ENCODE results near the gene GABRG3.
"Not testable (repeated sequence)": the region's sequence is repeated elsewhere in the genome, so short reads cannot be mapped to it uniquely, and the experiment has no call there.

GABRG3 gene

DNA sequence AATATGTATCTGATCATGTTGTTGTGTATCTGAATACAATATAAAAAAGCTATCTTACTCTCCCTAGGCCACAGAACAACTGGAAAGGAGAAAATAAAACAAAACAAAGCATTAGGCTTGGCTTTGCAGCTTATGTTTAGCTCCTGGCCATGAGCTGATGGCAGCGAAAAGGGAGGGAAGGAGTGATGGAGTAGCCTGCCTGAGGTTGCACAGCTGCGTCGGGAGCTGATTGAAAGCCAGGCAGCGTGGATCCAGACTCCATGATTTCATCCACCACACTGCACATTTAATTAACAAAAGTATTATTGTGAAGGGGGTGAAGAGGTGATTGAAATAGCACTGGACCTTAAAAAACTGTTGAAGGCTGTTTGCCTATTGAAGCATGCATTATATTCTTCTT is 212.2 kb downstream of the GABRG3 start:
- DNase-seq (ENCODE audit: low spot score) = no peak

DNA sequence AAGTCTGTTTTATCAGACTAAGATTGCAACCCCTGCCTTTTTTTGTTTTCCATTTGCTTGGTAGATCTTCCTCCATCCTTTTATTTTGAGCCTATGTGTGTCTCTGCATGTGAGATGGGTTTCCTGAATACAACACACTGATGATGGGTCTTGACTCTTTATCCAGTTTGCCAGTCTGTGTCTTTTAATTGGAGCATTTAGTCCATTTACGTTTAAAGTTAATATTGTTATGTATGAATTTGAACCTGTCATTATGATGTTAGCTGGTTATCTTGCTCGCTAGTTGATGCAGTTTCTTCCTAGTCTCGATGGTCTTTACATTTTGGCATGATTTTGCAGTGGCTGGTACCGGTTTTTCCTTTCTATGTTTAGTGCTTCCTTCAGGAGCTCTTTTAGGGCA is 220.5 kb downstream of the GABRG3 start:
- not testable (repeated sequence) for DNase-seq (ENCODE audit: low spot score)

DNA sequence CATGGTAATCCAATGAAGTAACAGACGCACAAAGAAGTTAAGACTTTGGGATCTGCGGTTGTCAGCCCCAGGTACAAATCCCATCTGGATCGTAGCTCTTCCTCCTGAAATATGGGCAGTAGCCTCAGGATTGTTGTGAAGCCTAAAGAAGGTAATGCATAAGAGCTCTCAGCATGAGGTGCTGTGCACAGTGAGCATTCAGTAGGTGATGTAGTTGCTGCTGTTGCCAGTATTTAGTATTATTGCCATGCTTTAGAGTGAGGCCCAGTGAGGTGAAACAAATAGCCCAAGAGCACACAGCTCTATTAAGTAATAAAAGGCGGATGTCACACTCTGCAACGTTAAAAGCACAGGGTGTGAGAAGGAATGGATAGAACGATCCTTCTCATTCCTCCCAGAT is 225.7 kb downstream of the GABRG3 start:
- DNase-seq (ENCODE audit: low spot score) = no peak

DNA sequence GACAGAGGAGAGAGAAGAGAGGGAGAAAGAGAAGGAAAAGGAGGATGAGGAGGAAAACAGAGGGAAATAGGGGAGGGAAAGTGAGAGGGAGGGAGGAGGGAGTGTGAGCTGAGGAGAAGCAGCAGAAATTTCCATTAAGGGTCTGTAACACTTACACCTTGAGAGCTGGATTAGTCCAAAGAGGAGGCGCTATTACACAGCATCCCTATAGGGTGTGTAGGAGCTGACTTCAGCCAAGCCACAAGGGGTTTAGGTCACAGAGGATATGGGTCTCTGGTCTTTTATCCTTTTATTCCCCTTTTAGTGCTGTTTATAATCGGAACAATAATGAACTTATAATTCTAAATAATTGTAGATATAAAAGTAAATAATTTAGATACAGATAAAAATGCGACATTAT is 230.4 kb downstream of the GABRG3 start:
- DNase-seq (ENCODE audit: low spot score) = no peak

DNA sequence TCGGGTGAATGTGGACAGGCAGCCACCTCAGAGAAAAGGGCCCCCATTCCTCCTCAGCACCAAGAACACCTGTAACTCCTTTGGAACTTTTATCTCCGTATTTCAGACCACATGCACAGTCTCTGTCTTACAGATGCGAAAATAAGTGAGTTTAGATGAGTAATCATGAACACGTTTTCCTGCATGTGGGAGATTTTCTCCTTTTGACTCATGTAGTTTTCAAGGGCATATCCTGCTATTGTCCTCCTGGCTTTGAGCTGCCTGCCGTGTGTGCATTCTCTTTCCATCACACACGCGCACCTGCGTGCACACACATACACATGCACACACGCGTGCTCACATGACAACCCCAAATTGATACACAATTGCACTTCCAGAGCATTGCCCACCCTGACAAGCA is 239.2 kb downstream of the GABRG3 start:
- no peak for DNase-seq (ENCODE audit: low spot score)

DNA sequence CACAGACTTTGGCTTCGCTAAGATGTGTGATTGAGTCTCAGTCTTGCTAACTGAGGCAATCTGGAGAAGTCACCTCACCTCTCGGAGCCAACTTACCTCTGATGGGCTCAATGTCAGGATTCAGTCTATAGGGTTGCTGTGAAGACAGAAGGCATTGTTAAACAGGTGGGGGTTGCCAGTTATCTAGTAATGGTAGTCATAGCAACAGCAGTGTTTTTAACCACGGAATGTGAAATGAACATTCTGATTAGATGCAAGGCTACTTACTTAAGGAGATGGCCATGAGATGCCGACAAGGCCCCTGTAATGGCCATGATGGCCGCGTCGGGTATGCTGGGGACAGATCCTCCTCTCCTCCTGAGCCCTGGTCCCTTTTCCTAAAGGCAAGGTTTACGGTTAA is 243.1 kb downstream of the GABRG3 start:
- DNase-seq (ENCODE audit: low spot score) = no peak

DNA sequence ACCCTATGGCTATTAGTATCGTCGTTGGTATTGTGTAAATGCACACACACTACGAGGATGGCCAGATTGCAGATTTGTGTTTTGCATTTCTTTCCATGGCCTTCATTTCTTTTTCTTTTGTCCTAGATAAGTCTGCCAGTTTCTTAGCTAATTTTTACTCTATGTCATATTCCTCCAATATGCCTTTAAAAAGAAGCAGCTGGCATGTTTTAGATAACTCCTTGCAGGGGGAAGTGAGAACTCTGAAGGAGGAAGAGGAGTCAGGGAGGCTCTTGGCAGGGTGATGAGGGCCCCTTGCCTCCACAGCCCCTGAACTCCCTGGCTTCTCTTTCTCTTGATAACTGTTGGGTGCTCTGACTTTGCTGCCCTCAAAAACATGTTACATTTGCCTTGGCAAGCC is 244.0 kb downstream of the GABRG3 start:
- DNase-seq (ENCODE audit: low spot score) = no peak

DNA sequence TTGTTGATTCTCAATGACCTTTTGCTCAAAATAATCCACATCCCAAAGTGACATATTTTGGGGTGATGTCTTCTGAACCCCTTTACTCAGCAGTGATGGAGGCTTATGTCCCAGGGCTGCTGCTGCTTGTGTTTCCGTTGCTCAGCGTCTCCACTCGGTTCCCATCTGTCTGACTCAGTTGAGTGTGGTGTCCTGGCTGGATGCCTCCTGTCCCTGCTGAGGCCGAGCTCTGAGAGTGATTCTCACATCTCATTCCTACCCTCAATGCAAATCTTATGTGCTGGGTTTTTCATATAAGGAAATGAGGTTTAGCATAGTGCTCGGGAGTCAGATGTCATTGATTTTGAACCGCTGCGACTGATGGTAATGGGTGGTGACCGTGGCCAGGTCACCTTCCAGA is 247.4 kb downstream of the GABRG3 start:
- DNase-seq (ENCODE audit: low spot score) = no peak

DNA sequence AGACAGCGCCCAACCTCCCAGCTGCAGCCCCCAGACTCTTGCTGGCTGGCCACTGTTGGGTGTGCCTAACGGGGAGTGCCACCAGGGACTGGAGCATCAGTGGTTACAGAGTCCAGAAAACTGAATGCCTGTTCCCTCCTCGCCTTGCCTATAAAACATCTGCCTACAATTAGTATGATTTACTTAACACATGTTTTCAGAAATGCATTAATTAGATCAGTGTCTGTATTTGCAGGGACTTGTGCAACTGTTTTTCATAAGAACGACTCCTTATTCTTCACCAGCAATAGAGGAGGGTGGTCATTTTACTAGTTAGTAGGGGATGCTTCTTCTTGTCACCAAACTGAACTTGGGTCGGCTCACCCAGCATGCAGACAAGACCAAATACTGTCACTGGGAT is 248.7 kb downstream of the GABRG3 start:
- no peak for DNase-seq (ENCODE audit: low spot score)

DNA sequence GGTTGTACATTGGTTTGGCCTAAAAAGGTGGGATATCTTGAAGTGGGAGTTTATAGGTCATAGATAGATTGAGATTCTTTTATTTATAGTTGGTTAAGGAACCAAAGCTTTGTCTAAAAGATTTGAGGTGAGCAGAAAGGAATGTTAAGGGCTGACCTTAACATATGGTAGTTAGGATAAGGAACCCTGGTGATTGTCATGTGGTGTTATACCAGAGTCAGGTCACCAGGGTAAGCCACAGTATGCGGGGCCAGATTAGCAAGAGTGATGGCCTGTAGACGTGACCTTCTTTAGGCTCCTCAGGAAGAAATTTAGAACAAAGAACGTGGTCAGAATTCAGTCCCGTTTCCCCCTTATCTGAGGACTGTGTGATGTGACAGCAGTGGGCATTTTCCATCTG is 249.2 kb downstream of the GABRG3 start:
- DNase-seq (ENCODE audit: low spot score) = no peak

DNA sequence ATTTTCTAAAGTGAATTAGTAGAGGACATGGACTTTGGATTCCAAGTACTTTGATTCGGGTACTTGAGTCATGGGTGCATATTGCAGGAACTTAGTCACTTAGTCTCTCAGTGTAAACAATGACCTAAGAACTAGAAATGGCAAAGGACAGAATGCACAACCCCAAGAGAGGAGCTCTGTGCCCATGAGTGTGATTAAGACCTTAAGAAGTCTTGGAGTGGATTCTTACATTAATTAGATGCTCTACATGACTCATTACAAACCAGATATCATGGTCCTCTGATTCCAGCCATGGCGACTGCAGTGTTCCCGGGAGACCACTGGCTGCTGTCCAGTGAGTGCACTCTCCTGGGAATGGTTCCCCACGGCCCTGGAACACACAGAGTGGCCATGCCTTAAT is 251.5 kb downstream of the GABRG3 start:
- no peak for DNase-seq (ENCODE audit: low spot score)

DNA sequence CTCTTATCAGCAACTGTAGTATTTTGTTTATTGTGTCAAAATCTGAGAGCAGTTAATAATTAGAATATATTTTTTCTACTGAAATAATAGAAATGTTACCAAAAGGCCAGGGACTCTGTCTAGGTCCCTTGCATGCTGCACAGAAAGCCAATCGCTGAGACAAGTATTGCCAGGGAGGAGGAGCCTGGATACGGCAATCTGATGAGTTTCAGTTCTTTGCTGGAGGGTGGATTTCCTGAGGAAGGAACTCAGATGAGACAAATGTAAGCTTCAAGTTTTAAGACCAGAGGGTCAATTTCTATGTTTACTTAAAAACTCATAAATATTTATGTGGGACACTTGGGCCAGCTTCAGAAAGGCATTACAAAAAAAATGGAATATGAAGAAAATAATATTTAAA is 252.2 kb downstream of the GABRG3 start:
- DNase-seq (ENCODE audit: low spot score) = no peak

DNA sequence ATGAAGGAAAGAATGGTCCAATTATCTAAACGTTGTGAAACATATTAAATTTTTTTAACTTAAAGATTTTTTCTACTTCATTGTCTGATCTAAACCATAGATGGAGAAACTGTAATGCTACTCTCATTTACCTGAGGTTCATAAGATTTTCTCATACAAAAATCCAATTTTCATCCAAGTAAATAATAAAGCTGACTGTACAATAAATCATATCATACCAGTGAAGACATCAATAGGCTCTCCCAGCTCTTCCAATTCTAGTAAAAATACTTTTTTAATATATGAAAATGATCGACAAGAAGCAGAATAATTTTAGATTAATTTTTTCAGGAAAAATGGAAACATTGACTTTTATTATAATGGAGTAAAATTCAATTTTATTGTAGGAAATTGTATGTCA is 260.8 kb downstream of the GABRG3 start:
- no peak for DNase-seq (ENCODE audit: low spot score)

DNA sequence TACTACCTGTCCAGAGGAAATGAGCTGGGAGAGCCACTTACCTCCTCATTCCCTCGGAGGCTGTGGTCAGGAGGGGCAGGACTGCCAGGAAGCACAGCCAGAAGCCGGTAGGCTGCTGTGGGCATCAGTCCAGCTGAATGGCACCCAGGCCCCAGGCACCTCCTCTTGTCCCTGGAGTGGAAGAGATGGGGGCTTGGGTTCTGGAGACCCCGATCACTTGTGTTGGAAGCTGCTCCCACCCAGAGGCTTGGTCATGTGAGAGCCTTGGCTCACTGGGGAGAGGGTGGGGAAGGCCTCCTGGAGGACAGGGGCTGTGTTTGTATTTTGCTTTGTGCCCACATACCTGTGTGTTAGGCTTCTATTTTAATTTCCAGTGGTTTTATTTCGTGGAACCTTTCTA is 261.9 kb downstream of the GABRG3 start:
- no peak for DNase-seq (ENCODE audit: low spot score)

DNA sequence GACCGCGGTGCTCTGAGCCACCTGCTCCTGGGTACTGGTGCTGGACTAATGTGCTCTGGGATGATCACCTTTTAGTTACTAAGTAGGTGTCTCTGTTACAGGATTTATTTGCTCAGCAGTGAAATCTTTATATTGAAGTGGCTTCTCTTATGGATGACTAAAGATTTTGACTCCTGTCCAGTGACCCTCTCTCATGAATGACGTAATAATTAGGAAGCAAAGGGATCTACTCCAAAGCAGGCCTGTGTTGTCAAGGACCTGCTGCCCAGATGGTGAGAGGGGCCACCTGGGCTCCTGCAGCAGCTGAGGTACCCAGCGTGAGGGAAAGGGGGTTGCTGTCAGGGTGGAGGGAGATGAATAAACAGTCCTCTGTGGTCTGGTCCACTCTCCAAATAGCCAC is 263.6 kb downstream of the GABRG3 start:
- no peak for DNase-seq (ENCODE audit: low spot score)

DNA sequence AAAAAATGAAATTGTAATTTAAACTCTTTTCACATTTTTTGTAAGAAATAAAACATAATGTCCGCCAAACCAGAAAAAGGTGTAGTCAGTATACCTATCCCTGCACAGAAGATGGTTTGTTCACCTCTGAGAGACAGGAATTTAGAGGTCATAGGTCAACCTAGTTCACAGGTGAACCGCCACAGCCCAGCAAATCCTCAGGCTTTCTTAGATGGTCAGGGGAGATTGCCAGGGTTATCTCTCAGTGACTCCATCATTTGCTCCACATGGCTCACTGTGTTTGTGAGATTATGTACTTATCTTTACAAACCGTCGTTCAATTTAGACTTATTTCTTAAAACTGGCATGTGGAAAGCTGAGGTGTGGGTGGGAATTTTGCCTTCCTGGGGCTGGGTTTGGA is 264.2 kb downstream of the GABRG3 start:
- no peak for DNase-seq (ENCODE audit: low spot score)

DNA sequence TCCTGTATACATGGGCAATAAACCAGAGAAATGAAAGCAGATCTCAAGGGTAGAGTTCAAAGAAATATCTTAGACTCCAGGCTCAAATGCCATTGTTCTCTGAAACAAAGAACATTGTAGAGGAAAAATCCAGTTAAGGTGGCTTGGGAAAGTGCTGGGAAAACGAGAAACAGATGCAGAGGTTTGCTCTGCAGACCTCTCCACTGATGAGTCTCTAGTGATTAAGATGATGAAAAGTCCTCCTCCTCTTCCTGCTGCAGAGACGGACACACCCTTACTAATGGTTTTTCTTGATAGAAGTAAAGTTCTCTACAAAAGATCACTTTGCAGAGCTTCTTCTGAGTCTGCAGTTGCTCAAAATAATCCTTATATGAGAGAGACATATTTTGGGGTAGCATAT is 264.7 kb downstream of the GABRG3 start:
- DNase-seq (ENCODE audit: low spot score) = no peak

DNA sequence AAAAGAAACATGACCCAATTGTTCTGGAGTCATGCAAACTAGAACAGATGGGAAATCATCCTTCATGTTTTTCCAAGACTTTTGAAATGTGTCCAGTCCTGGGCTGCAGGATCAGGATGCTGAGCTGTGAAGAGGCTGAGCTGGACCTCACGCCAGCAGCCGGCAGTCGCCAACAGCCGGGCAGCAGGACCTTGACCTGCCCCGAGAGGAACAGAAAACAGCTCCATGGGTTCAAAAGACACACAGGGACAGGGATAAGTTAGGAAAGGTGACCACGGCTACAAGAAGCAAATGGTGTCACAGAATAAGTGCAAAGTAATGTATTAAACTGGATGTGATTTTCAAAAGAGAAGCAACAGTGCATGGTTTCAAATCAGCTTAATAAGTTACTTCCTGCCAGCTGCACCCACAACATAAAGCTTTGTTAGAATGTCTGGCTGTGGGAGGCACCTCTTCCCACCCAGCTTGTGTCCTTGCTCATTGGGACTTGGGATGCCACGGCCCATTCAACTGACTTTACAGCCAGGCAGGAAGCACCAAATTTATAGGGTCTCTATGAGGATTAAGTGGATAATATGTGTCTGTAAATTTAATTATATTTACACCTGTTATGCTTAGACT is 266.4 kb downstream of the GABRG3 start:
- no peak for DNase-seq (ENCODE audit: low spot score)

DNA sequence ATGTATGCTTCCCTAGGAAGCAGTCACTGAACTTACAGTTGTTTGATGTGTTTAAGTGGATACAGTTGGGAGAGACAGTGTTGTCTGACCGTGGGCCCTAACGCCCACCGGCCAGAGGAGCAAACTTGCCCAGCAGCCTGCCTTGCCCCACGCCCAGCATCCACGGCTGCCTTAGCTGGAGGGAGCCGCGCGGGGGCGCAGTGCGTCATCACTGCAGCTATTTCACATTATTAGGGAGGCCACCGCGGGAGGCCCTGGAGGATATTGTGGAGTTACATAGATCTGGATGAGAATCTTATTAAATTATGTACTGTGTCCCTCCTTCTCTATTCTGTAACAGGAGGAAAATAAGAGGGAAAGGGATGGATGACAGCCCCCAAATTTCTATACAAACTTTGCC is 267.2 kb downstream of the GABRG3 start:
- no peak for DNase-seq (ENCODE audit: low spot score)

DNA sequence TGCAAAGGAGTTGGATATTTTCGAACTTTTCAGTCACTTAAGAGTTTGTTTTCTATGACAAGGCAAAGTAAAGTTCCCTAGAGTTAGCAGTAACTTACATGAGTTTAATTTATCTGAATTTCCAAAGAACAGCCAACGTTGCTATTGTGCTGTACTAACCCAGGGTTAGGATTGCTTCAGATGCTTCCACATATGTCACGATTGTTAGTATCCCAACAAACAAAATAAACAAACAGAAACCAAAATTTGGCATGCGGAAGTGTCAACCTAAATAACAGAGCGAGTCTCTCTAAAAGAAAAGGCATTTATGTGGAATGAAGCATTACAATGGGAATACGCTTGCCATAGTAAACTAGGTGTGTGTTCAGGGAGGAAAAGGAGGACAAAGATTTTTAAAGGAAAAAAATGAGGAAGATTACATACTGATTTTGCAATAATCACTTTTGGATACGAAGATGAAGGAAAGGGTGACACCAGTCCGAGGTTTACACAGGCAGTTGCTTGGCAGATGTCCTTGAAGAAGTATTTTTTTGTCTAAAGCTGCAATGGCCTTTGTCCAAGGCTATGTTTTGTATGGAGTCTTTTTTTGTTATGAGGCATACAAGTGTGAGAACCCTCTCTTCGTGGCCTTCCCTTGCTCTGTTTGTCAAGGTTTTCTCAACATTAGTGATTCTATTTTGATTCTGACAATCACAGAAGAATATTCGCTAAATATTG is 267.9 kb downstream of the GABRG3 start:
- no peak for DNase-seq (ENCODE audit: low spot score)

DNA sequence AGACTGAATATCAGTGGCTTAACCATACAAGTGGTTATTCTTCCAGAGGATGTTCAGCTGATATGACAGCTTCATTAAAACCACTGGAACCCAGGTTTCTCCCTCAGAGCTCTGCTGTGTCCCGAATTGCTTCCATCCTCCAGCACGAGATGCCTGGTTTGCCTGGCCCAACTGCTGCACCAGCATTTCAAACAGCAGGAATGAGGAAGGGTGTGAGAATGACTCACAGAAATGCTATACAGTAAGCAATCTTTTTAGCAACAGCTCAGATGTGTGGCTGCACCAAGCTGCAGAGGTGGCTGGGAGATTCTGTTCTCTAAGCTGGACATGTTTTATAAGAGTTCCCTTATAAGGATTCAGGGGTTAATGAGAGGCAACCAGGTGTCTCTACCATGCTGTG is 271.0 kb downstream of the GABRG3 start:
- no peak for DNase-seq (ENCODE audit: low spot score)

DNA sequence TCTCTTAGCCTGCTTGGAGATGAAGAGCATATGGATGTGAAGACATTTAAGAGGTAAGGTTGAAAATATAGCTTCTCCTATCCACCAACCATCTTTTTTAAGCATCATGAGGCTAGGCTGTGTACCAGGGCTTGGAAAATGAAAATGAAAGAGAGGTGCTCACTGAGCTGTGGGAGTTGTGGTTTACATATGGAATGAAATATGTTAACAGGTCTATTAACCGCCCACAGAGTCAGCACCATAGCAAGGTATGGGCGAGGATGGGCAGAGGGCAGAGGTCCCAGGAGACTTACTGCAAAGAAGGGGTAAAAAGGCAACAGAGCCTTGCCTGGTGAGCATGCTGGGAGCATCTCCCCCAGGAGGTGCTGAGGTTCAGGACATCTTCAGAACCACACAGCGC is 273.1 kb downstream of the GABRG3 start:
- DNase-seq (ENCODE audit: low spot score) = no peak

DNA sequence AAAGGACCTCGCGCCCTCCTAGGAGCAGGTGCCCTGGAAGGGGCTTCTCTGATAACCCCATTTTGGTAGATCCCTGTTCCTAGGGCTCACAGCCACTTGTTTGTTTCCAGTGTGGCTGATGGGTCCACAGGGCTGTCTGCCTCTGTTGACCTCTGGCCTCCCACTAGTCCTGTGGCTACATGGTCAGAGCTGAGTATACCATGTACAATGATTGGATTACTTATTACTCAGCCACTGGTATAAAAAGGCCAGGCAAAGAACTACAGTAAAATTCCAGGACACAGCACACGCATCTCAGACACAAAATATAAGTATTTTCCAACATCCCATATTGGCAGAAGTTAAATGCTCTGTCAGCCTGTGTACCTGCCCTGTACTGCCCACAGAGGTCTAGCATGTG is 277.3 kb downstream of the GABRG3 start:
- no peak for DNase-seq (ENCODE audit: low spot score)

DNA sequence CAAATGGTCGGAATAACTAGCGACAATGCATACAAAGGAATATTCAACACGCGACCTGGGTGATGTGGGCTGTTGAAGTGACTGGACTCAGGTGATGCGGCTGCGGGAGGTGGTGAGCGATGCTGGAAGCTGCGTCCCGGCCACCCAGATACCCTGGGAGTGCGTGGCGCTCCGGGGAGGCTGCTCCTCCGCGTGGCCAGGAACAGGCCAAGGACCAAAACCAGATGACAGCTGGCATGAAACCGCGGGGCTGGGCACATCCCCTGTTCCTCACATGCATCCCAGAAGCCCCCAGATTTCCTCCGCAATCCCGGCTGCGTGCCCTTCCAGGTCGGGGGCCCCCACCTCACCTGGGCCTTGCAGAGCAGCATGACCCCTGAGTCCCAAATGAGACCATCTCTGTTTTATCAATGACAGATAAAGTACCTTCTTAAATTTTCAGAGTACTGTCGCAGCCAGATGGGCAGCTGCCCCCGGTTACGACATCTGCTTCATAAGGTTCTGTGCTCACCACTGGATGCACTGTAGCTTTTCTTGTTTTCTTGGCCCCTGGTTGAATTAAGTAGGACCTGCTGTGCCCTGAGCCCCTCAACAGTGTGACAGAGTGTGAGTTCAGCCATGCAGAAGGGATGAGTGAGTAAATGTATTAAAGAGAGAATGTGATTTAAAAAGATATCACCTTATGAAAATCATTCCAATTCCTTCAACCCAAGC is 278.2 kb downstream of the GABRG3 start:
- no peak for DNase-seq (ENCODE audit: low spot score)
